ENCODE measurements around the gene PRSS57.
"Not testable (repeated sequence)": the region's sequence is repeated elsewhere in the genome, so short reads cannot be mapped to it uniquely, and the experiment has no call there.

PRSS57 gene

DNA sequence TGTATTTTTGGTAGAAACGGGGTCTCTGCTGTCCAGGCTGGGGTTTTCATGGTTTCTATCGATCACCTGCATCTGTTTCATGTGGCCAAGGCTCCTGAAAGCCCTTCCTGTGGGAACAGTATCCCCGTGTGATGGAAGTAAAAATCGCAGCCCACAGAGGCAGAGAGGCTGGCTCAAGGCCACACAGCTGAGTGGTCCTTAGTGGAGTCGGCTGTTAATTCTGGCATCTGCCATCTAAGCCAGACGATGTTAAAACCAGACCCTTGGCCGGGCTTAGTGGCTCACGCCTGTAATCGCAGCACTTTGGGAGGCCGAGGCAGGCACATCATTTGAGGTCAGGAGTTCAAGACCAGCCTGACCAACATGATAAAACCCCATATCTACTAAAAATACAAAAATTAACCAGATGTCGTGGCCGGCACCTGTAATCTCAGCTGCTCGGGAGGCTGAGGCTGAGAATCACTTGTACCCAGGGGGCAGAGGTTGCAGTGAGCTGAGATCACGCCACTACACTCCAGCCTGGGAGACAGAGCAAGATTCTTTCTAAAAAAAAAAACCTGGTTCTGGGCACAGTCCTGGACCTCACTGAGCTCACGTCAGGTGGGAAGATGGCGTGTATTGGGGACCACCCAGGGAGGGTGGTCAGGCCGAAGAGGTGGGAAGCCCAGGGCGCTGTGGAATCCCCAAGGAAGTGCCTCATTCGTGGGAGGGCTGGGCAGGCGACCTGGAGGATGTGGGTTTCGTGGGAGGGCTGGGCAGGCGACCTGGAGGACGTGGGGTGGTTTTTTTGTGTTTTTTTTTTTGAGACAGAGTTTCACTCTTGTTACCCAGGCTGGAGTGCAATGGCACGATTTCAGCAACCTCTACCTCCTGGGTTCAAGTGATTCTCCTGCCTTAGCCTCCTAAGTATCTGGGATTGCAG is 37.2 kb upstream of the PRSS57 start:
- H2BK15ac ChIP-seq (replicated peaks; ENCODE audit: low read depth): no peak overlapping the region
- H2AK5ac ChIP-seq (ENCODE audit: low read length): no peak overlapping the region
- H3K4me1 ChIP-seq (ENCODE audit: control insufficient read depth, low read depth, low read length): no peaks in the 10 kb centered on the region
- H3K56ac ChIP-seq (ENCODE audit: low read length): no peak overlapping the region
- H3K79me1 ChIP-seq (ENCODE audit: low read length): no peaks in the 10 kb centered on the region
- H2BK5ac ChIP-seq (ENCODE audit: low read length): no peak overlapping the region
- no peaks in the 10 kb centered on the region for H3K36me3 ChIP-seq (ENCODE audit: control insufficient read depth, insufficient read depth, low read length)
- no peak overlapping the region for H3K4ac ChIP-seq (ENCODE audit: low read depth, low read length)
- H3K9ac ChIP-seq (ENCODE audit: low read length): no peak overlapping the region
- H3K18ac ChIP-seq (ENCODE audit: low read length): no peak overlapping the region
- WGBS (ENCODE audit: extremely low coverage, insufficient coverage, low lambda C conversion rate): no CpG with 5 or more reads among the region's 24 CpGs
- no peak overlapping the region for H4K5ac ChIP-seq (ENCODE audit: low read length)
- no peak overlapping the region for H3K4me3 ChIP-seq (ENCODE audit: low read length)
- H3K23ac ChIP-seq (ENCODE audit: low read length): no peak overlapping the region
- no peak overlapping the region for H2BK120ac ChIP-seq (ENCODE audit: low read depth, low read length)
- H3K27me3 ChIP-seq (ENCODE audit: insufficient read depth, low read length, poor library complexity): no peaks in the 10 kb centered on the region
- no peak overlapping the region for H3K27ac ChIP-seq (ENCODE audit: low read depth, low read length)
- no peak overlapping the region for H4K8ac ChIP-seq (ENCODE audit: low read depth, low read length)
- no peak overlapping the region for H3K4me2 ChIP-seq (ENCODE audit: low read length)
- DNase-seq: no peak
- no peaks in the 10 kb centered on the region for H3K79me2 ChIP-seq (ENCODE audit: control insufficient read depth, insufficient read depth, low read length)

- no peaks in the 10 kb centered on the region for H3K36me3 ChIP-seq (ENCODE audit: control insufficient read depth, insufficient read depth, low read length)
- no peak overlapping the region for H3K4me2 ChIP-seq (ENCODE audit: low read length)
- H3K4me3 ChIP-seq (ENCODE audit: low read length): no peak overlapping the region
- H2BK15ac ChIP-seq (replicated peaks; ENCODE audit: low read depth): no peak overlapping the region
- no peaks in the 10 kb centered on the region for H3K79me2 ChIP-seq (ENCODE audit: control insufficient read depth, insufficient read depth, low read length)
- H3K23ac ChIP-seq (ENCODE audit: low read length): no peak overlapping the region
- H4K5ac ChIP-seq (ENCODE audit: low read length): no peak overlapping the region
- WGBS (ENCODE audit: extremely low coverage, insufficient coverage, low lambda C conversion rate): no CpG with 5 or more reads among the region's 16 CpGs
- no peak overlapping the region for H4K8ac ChIP-seq (ENCODE audit: low read depth, low read length)
- H3K18ac ChIP-seq (ENCODE audit: low read length): no peak overlapping the region
- no peak overlapping the region for H2AK5ac ChIP-seq (ENCODE audit: low read length)
- H3K9ac ChIP-seq (ENCODE audit: low read length): no peak overlapping the region
- H3K27ac ChIP-seq (ENCODE audit: low read depth, low read length): no peak overlapping the region
- H3K27me3 ChIP-seq (ENCODE audit: insufficient read depth, low read length, poor library complexity): no peaks in the 10 kb centered on the region
- H3K56ac ChIP-seq (ENCODE audit: low read length): no peak overlapping the region
- H2BK120ac ChIP-seq (ENCODE audit: low read depth, low read length): no peak overlapping the region
- H3K79me1 ChIP-seq (ENCODE audit: low read length): no peaks in the 10 kb centered on the region
- no peak for DNase-seq
- H2BK5ac ChIP-seq (ENCODE audit: low read length): no peak overlapping the region
- no peak overlapping the region for H3K4ac ChIP-seq (ENCODE audit: low read depth, low read length)
- no peaks in the 10 kb centered on the region for H3K4me1 ChIP-seq (ENCODE audit: control insufficient read depth, low read depth, low read length)
These were observed 35.7 kb upstream of the PRSS57 start for GRCh38 chr19:731000-731399.

DNA sequence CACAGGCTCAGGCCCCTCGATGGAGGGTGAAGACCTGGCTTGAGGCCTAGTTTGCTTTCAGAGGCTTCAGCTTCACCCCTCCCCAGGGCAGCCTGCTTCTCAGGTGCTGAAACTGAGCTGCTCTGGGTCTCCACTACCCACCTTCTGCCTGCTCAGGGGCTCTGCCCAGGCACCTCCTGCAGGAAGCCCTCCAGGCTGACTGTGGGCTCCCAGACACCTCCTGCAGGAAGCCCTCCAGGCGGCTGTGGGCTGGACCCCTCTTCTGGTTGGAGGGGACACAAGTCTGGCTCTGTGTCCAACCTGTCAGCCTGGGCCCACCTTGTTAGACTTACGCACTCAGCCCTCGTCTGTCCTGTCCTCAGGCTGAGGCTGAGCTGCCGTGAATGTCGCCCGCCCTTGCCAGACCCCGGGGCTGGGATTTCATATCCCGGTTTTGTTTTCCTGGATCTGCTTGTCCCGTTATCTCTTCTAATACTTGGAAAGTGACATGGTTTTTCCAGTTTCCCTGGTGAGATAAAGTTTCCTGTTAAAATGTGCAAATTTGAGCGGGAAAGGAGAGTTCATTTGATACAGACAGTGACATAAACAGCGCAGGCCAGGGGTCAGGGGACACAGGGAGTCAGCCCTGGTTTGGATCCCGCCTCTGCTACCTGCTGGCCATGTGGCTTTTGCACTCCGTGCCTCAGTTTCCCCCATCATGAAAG is 34.9 kb upstream of the PRSS57 start:
- no peaks in the 10 kb centered on the region for H3K79me2 ChIP-seq (ENCODE audit: control insufficient read depth, insufficient read depth, low read length)
- no peaks in the 10 kb centered on the region for H3K4me1 ChIP-seq (ENCODE audit: control insufficient read depth, low read depth, low read length)
- H3K36me3 ChIP-seq (ENCODE audit: control insufficient read depth, insufficient read depth, low read length): no peaks in the 10 kb centered on the region
- no peak overlapping the region for H3K9ac ChIP-seq (ENCODE audit: low read length)
- H3K27ac ChIP-seq (ENCODE audit: low read depth, low read length): no peak overlapping the region
- H3K4ac ChIP-seq (ENCODE audit: low read depth, low read length): no peak overlapping the region
- H2AK5ac ChIP-seq (ENCODE audit: low read length): no peak overlapping the region
- no peak overlapping the region for H3K4me2 ChIP-seq (ENCODE audit: low read length)
- H3K23ac ChIP-seq (ENCODE audit: low read length): no peak overlapping the region
- WGBS (ENCODE audit: extremely low coverage, insufficient coverage, low lambda C conversion rate): no CpG with 5 or more reads among the region's 14 CpGs
- H3K18ac ChIP-seq (ENCODE audit: low read length): no peak overlapping the region
- no peak overlapping the region for H4K5ac ChIP-seq (ENCODE audit: low read length)
- no peaks in the 10 kb centered on the region for H3K79me1 ChIP-seq (ENCODE audit: low read length)
- H2BK5ac ChIP-seq (ENCODE audit: low read length): no peak overlapping the region
- H4K8ac ChIP-seq (ENCODE audit: low read depth, low read length): no peak overlapping the region
- H3K27me3 ChIP-seq (ENCODE audit: insufficient read depth, low read length, poor library complexity): no peaks in the 10 kb centered on the region
- H3K4me3 ChIP-seq (ENCODE audit: low read length): no peak overlapping the region
- H3K56ac ChIP-seq (ENCODE audit: low read length): no peak overlapping the region
- H2BK15ac ChIP-seq (replicated peaks; ENCODE audit: low read depth): no peak overlapping the region
- no peak overlapping the region for H2BK120ac ChIP-seq (ENCODE audit: low read depth, low read length)
- DNase-seq: no peak

GRCh38 chr19:729564-729963 is 34.3 kb upstream of the PRSS57 start:
- H3K4me2 ChIP-seq (ENCODE audit: low read length); H3K4ac ChIP-seq (ENCODE audit: low read depth, low read length); H2AK5ac ChIP-seq (ENCODE audit: low read length); H3K79me1 ChIP-seq (ENCODE audit: low read length); H3K4me3 ChIP-seq (ENCODE audit: low read length); H2BK15ac ChIP-seq (replicated peaks; ENCODE audit: low read depth); H3K79me2 ChIP-seq (ENCODE audit: control insufficient read depth, insufficient read depth, low read length); H4K5ac ChIP-seq (ENCODE audit: low read length); DNase-seq; H3K18ac ChIP-seq (ENCODE audit: low read length); H4K8ac ChIP-seq (ENCODE audit: low read depth, low read length); H3K36me3 ChIP-seq (ENCODE audit: control insufficient read depth, insufficient read depth, low read length); H3K27ac ChIP-seq (ENCODE audit: low read depth, low read length); H3K23ac ChIP-seq (ENCODE audit: low read length); H3K56ac ChIP-seq (ENCODE audit: low read length); H2BK5ac ChIP-seq (ENCODE audit: low read length); H3K27me3 ChIP-seq (ENCODE audit: insufficient read depth, low read length, poor library complexity); H3K4me1 ChIP-seq (ENCODE audit: control insufficient read depth, low read depth, low read length); H2BK120ac ChIP-seq (ENCODE audit: low read depth, low read length); H3K9ac ChIP-seq (ENCODE audit: low read length): not testable (repeated sequence)
- no CpG with 5 or more reads among the region's 15 CpGs for WGBS (ENCODE audit: extremely low coverage, insufficient coverage, low lambda C conversion rate)

GRCh38 chr19:728011-728410 is 32.8 kb upstream of the PRSS57 start:
- Histone ChIP-seq H2BK15ac (replicated peaks; ENCODE audit: low read depth) (no peak overlapping the region), H4K8ac (ENCODE audit: low read depth, low read length) (no peak overlapping the region), H2BK5ac (ENCODE audit: low read length) (no peak overlapping the region), H3K4me3 (ENCODE audit: low read length) (no peak overlapping the region), H3K36me3 (ENCODE audit: control insufficient read depth, insufficient read depth, low read length) (no peaks in the 10 kb centered on the region), H3K79me1 (ENCODE audit: low read length) (no peaks in the 10 kb centered on the region), H3K23ac (ENCODE audit: low read length) (no peak overlapping the region), H2BK120ac (ENCODE audit: low read depth, low read length) (no peak overlapping the region), H3K4me1 (ENCODE audit: control insufficient read depth, low read depth, low read length) (no peaks in the 10 kb centered on the region), H4K5ac (ENCODE audit: low read length) (no peak overlapping the region), H3K4me2 (ENCODE audit: low read length) (no peak overlapping the region), H3K27ac (ENCODE audit: low read depth, low read length) (no peak overlapping the region), H3K9ac (ENCODE audit: low read length) (no peak overlapping the region), H3K27me3 (ENCODE audit: insufficient read depth, low read length, poor library complexity) (no peaks in the 10 kb centered on the region), H3K79me2 (ENCODE audit: control insufficient read depth, insufficient read depth, low read length) (no peaks in the 10 kb centered on the region), H2AK5ac (ENCODE audit: low read length) (no peak overlapping the region), H3K4ac (ENCODE audit: low read depth, low read length) (no peak overlapping the region), H3K56ac (ENCODE audit: low read length) (no peak overlapping the region), H3K18ac (ENCODE audit: low read length) (no peak overlapping the region)
- no CpG with 5 or more reads among the region's 26 CpGs for WGBS (ENCODE audit: extremely low coverage, insufficient coverage, low lambda C conversion rate)
- DNase-seq: no peak
